ENCODE measurements around the gene HTR2A.

Gene HTR2A

GRCh38 chr13:46804391-46804815 is 92.5 kb downstream of the HTR2A start:
- H3K18ac ChIP-seq (ENCODE audit: low read depth in 1 of 2, low read length in 2 of 2): peak overlapping the region in 1 of 2 experiments; percentile 16
- no peak overlapping the region for H3K4me2 ChIP-seq (ENCODE audit: low read length, poor library complexity, severe bottlenecking)
- H3K79me1 ChIP-seq (replicated peaks; ENCODE audit: low read length, poor library complexity, severe bottlenecking): no peaks in the 10 kb centered on the region
- H3K36me3 ChIP-seq (ENCODE audit: control insufficient read depth in 1 of 2, insufficient read depth in 2 of 2, low read depth in 1 of 2, low read length in 2 of 2): no peaks in the 10 kb centered on the region
- H2AK5ac ChIP-seq (ENCODE audit: low read length, severe bottlenecking): no peak overlapping the region
- no peak overlapping the region for H3K9ac ChIP-seq (ENCODE audit: low read length)
- H4K91ac ChIP-seq (ENCODE audit: low read length): no peak overlapping the region
- no peaks in the 10 kb centered on the region for H3K4me1 ChIP-seq (ENCODE audit: control insufficient read depth, insufficient read depth, low read depth, low read length)
- H3K27ac ChIP-seq (ENCODE audit: low read length, poor library complexity, severe bottlenecking): peak overlapping the region; percentile 95
- no peaks in the 10 kb centered on the region for H3K27me3 ChIP-seq (ENCODE audit: control insufficient read depth in 1 of 2, insufficient read depth in 1 of 2, low read length in 2 of 2)
- peak; percentile 78 for DNase-seq
- H3K4ac ChIP-seq (ENCODE audit: low read depth in 1 of 2, low read length in 2 of 2): no peak overlapping the region
- no peak overlapping the region for H2BK12ac ChIP-seq (ENCODE audit: low read length in 2 of 2)
- H2BK5ac ChIP-seq (ENCODE audit: low read depth, low read length, poor library complexity, severe bottlenecking): peak overlapping the region; percentile 82
- no peaks in the 10 kb centered on the region for H3K9me3 ChIP-seq (ENCODE audit: control insufficient read depth, low read length)
- H3K14ac ChIP-seq (ENCODE audit: low read length in 2 of 2): no peak overlapping the region
- H2BK120ac ChIP-seq (ENCODE audit: low read depth, low read length): no peak overlapping the region
- H2BK15ac ChIP-seq (ENCODE audit: low read depth, poor library complexity, severe bottlenecking): no peak overlapping the region
- no peak overlapping the region for H4K8ac ChIP-seq (ENCODE audit: low read length)
- H3K23ac ChIP-seq (ENCODE audit: low read length in 2 of 2): no peak overlapping the region
- H2AFZ ChIP-seq (ENCODE audit: low read depth, low read length): no peak overlapping the region
- 17% methylated on average over 2 of the region's 3 CpGs for WGBS
- H3K4me3 ChIP-seq (ENCODE audit: insufficient read depth in 1 of 2, low read depth in 1 of 2, low read length in 2 of 2): no peak overlapping the region

- Histone ChIP-seq H3K4me3 (ENCODE audit: insufficient read depth in 1 of 2, low read depth in 1 of 2, low read length in 2 of 2) (no peak overlapping the region), H3K36me3 (ENCODE audit: control insufficient read depth in 1 of 2, insufficient read depth in 2 of 2, low read depth in 1 of 2, low read length in 2 of 2) (no peaks in the 10 kb centered on the region), H2BK15ac (ENCODE audit: low read depth, poor library complexity, severe bottlenecking) (no peak overlapping the region), H3K4me2 (ENCODE audit: low read length, poor library complexity, severe bottlenecking) (no peak overlapping the region), H3K18ac (ENCODE audit: low read depth in 1 of 2, low read length in 2 of 2) (no peak overlapping the region), H4K8ac (ENCODE audit: low read length) (no peak overlapping the region), H2BK5ac (ENCODE audit: low read depth, low read length, poor library complexity, severe bottlenecking) (no peak overlapping the region), H2BK12ac (ENCODE audit: low read length in 2 of 2) (no peak overlapping the region), H3K9me3 (ENCODE audit: control insufficient read depth, low read length) (no peaks in the 10 kb centered on the region), H4K91ac (ENCODE audit: low read length) (no peak overlapping the region), H2AK5ac (ENCODE audit: low read length, severe bottlenecking) (no peak overlapping the region), H3K27ac (ENCODE audit: low read length, poor library complexity, severe bottlenecking) (peak overlapping the region; percentile 82), H3K27me3 (ENCODE audit: control insufficient read depth in 1 of 2, insufficient read depth in 1 of 2, low read length in 2 of 2) (no peaks in the 10 kb centered on the region), H3K4me1 (ENCODE audit: control insufficient read depth, insufficient read depth, low read depth, low read length) (no peaks in the 10 kb centered on the region), H2AFZ (ENCODE audit: low read depth, low read length) (no peak overlapping the region), H3K79me1 (replicated peaks; ENCODE audit: low read length, poor library complexity, severe bottlenecking) (no peaks in the 10 kb centered on the region), H3K14ac (ENCODE audit: low read length in 2 of 2) (no peak overlapping the region), H3K23ac (ENCODE audit: low read length in 2 of 2) (no peak overlapping the region), H2BK120ac (ENCODE audit: low read depth, low read length) (no peak overlapping the region), H3K9ac (ENCODE audit: low read length) (peak overlapping the region; percentile 16), H3K4ac (ENCODE audit: low read depth in 1 of 2, low read length in 2 of 2) (no peak overlapping the region)
- no peak for DNase-seq
- 88% methylated on average over 3 of the region's 5 CpGs for WGBS
Measured at GRCh38 chr13:46803586-46803985, 93.3 kb downstream of the HTR2A start.

GRCh38 chr13:46801858-46802257 is 95.0 kb downstream of the HTR2A start:
- Histone ChIP-seq H3K4me1 (ENCODE audit: control insufficient read depth, insufficient read depth, low read depth, low read length) (peaks cover 6% of the 10 kb centered on the region), H4K8ac (ENCODE audit: low read length) (no peak overlapping the region), H3K36me3 (ENCODE audit: control insufficient read depth in 1 of 2, insufficient read depth in 2 of 2, low read depth in 1 of 2, low read length in 2 of 2) (no peaks in the 10 kb centered on the region), H3K4me2 (ENCODE audit: low read length, poor library complexity, severe bottlenecking) (no peak overlapping the region), H2BK5ac (ENCODE audit: low read depth, low read length, poor library complexity, severe bottlenecking) (no peak overlapping the region), H3K4ac (ENCODE audit: low read depth in 1 of 2, low read length in 2 of 2) (no peak overlapping the region), H2BK120ac (ENCODE audit: low read depth, low read length) (no peak overlapping the region), H3K9me3 (ENCODE audit: control insufficient read depth, low read length) (no peaks in the 10 kb centered on the region), H3K4me3 (ENCODE audit: insufficient read depth in 1 of 2, low read depth in 1 of 2, low read length in 2 of 2) (no peak overlapping the region), H3K9ac (ENCODE audit: low read length) (no peak overlapping the region), H2BK15ac (ENCODE audit: low read depth, poor library complexity, severe bottlenecking) (no peak overlapping the region), H3K23ac (ENCODE audit: low read length in 2 of 2) (no peak overlapping the region), H2AFZ (ENCODE audit: low read depth, low read length) (no peak overlapping the region), H3K27ac (ENCODE audit: low read length, poor library complexity, severe bottlenecking) (no peak overlapping the region), H2BK12ac (ENCODE audit: low read length in 2 of 2) (no peak overlapping the region), H3K14ac (ENCODE audit: low read length in 2 of 2) (no peak overlapping the region), H2AK5ac (ENCODE audit: low read length, severe bottlenecking) (no peak overlapping the region), H3K27me3 (ENCODE audit: control insufficient read depth in 1 of 2, insufficient read depth in 1 of 2, low read length in 2 of 2) (no peaks in the 10 kb centered on the region), H3K18ac (ENCODE audit: low read depth in 1 of 2, low read length in 2 of 2) (no peak overlapping the region), H3K79me1 (replicated peaks; ENCODE audit: low read length, poor library complexity, severe bottlenecking) (no peaks in the 10 kb centered on the region), H4K91ac (ENCODE audit: low read length) (no peak overlapping the region)
- 21% methylated on average over 1 of the region's 1 CpG for WGBS
- no peak for DNase-seq

- Histone ChIP-seq H3K23ac (ENCODE audit: low read length in 2 of 2) (no peak overlapping the region), H3K14ac (ENCODE audit: low read length in 2 of 2) (no peak overlapping the region), H4K8ac (ENCODE audit: low read length) (no peak overlapping the region), H3K4ac (ENCODE audit: low read depth in 1 of 2, low read length in 2 of 2) (no peak overlapping the region), H3K79me1 (replicated peaks; ENCODE audit: low read length, poor library complexity, severe bottlenecking) (peaks cover 4% of the 10 kb centered on the region), H2BK120ac (ENCODE audit: low read depth, low read length) (no peak overlapping the region), H3K4me2 (ENCODE audit: low read length, poor library complexity, severe bottlenecking) (no peak overlapping the region), H4K91ac (ENCODE audit: low read length) (no peak overlapping the region), H3K4me3 (ENCODE audit: insufficient read depth in 1 of 2, low read depth in 1 of 2, low read length in 2 of 2) (no peak overlapping the region), H3K27me3 (ENCODE audit: control insufficient read depth in 1 of 2, insufficient read depth in 1 of 2, low read length in 2 of 2) (no peaks in the 10 kb centered on the region), H2BK15ac (ENCODE audit: low read depth, poor library complexity, severe bottlenecking) (no peak overlapping the region), H3K36me3 (ENCODE audit: control insufficient read depth in 1 of 2, insufficient read depth in 2 of 2, low read depth in 1 of 2, low read length in 2 of 2) (peaks cover 0 to 8% of the 10 kb centered on the region in 2 experiments), H3K18ac (ENCODE audit: low read depth in 1 of 2, low read length in 2 of 2) (no peak overlapping the region), H2BK5ac (ENCODE audit: low read depth, low read length, poor library complexity, severe bottlenecking) (no peak overlapping the region), H2BK12ac (ENCODE audit: low read length in 2 of 2) (no peak overlapping the region), H3K27ac (ENCODE audit: low read length, poor library complexity, severe bottlenecking) (no peak overlapping the region), H3K9ac (ENCODE audit: low read length) (no peak overlapping the region), H2AK5ac (ENCODE audit: low read length, severe bottlenecking) (peak overlapping the region; percentile 89), H2AFZ (ENCODE audit: low read depth, low read length) (no peak overlapping the region), H3K9me3 (ENCODE audit: control insufficient read depth, low read length) (no peaks in the 10 kb centered on the region), H3K4me1 (ENCODE audit: control insufficient read depth, insufficient read depth, low read depth, low read length) (peaks cover 14% of the 10 kb centered on the region)
- no peak for DNase-seq
- WGBS: 85% methylated on average over 2 of the region's 4 CpGs
Measured at GRCh38 chr13:46799139-46799538, 97.7 kb downstream of the HTR2A start.
